SK-N-MC (cell line): ENCODE measurements around the gene DPP10.

Source experiments
- EZH2 ChIP-seq: fragments of 200-600 bp; sonication (generic); IDR thresholded peaks from one replicate; pipeline ENCODE4 v1.6.1; 2017; ENCODE audit warnings: antibody characterized with exemption
- POLR2AphosphoS5 ChIP-seq: IDR thresholded peaks from 2 replicates; pipeline ENCODE4 v1.6.1; 2012; ENCODE audit warnings: mild to moderate bottlenecking, low read depth, low read length, borderline replicate concordance

GRCh38 chr2:115413791-115414190, 971.4 kb downstream of the DPP10 start:
- no peak for TF ChIP-seq POLR2AphosphoS5
- no peak for TF ChIP-seq EZH2
